OCI-LY7 (cell line): Measurements from ENCODE around the gene GLB1L2. TPM values are rescaled to one million over a fixed set of nuclear protein-coding genes. Genes with fewer than 3 reads are reported as not detected.

Source experiments
- BruUV-seq: library from RNA; stranded (reverse); fragments of 400-500 nt; replicated peaks from 2 replicates; lab custom pipeline; 2021; lab: Mats Ljungman, UMichigan
- CTCF ChIA-PET: fragments of 300-600 bp; sonication (Branson Sonifier 250); formaldehyde crosslinking; loops from one replicate; lab custom pipeline; 2022; ENCODE audit warnings: antibody characterized with exemption; ENCODE audit not compliant: unreplicated experiment; lab: Charles Lee
- POLR2A ChIA-PET: fragments of 300-600 bp; sonication (Branson Sonifier 250); formaldehyde crosslinking; loops from one replicate; lab custom pipeline; 2022; ENCODE audit warnings: antibody characterized with exemption; lab: Charles Lee
- DNase-seq: peaks from one replicate; pipeline ENCODE4 v3.0.0-alpha.2; 2015; ENCODE audit warnings: low spot score
- H2AFZ ChIP-seq: fragments of 200-600 bp; sonication (generic), shearing (Covaris generic); 2 replicates; pipeline ENCODE4 v1.6.1; 2014; ENCODE audit warnings: mild to moderate bottlenecking, antibody characterized with exemption, low read length, moderate library complexity
- H3K27ac ChIP-seq: fragments of 200-600 bp; sonication (generic); 2 replicates; pipeline ENCODE4 v1.5.1; 2014; ENCODE audit warnings: mixed run types, low read depth, mild to moderate bottlenecking, moderate library complexity, low read length, inconsistent platforms; ENCODE audit not compliant: poor library complexity, severe bottlenecking
- H3K36me3 ChIP-seq: fragments of 200-600 bp; sonication (generic); 2 replicates; pipeline ENCODE4 v1.6.1; 2014; ENCODE audit warnings: mild to moderate bottlenecking, antibody characterized with exemption, low read length, moderate library complexity, mixed read lengths; ENCODE audit not compliant: insufficient read depth
- H3K4me1 ChIP-seq: fragments of 200-600 bp; sonication (generic); 2 replicates; pipeline ENCODE4 v1.5.1; 2014; ENCODE audit warnings: mild to moderate bottlenecking, low read length; ENCODE audit not compliant: insufficient read depth, poor library complexity, severe bottlenecking
- H3K4me2 ChIP-seq: fragments of 200-600 bp; sonication (generic); 2 replicates; pipeline ENCODE4 v1.6.1; 2014; ENCODE audit warnings: mild to moderate bottlenecking, low read length
- H3K4me3 ChIP-seq: fragments of 200-600 bp; sonication (generic); 2 replicates; pipeline ENCODE4 v1.5.1; 2014; ENCODE audit warnings: mild to moderate bottlenecking, low read depth, low read length; ENCODE audit not compliant: poor library complexity, severe bottlenecking
- H3K79me2 ChIP-seq: fragments of 200-600 bp; sonication (generic); 2 replicates; pipeline ENCODE4 v1.6.1; 2016; ENCODE audit warnings: low read depth, mild to moderate bottlenecking, low read length, moderate library complexity, mixed read lengths; ENCODE audit not compliant: insufficient read depth
- H3K9me2 ChIP-seq: fragments of 200-600 bp; sonication (generic); 2 replicates; pipeline ENCODE4 v1.6.1; 2016; ENCODE audit warnings: mild to moderate bottlenecking, low read length, mixed read lengths; ENCODE audit not compliant: insufficient read depth
- H3K9me3 ChIP-seq: fragments of 200-600 bp; sonication (generic); 2 replicates; pipeline ENCODE4 v1.6.1; 2014; ENCODE audit warnings: mild to moderate bottlenecking, mixed run types, low read length, mixed read lengths
- H4K20me1 ChIP-seq: fragments of 200-600 bp; sonication (generic); 2 replicates; pipeline ENCODE4 v1.6.1; 2014; ENCODE audit warnings: mild to moderate bottlenecking, antibody characterized with exemption, low read length, moderate library complexity, mixed read lengths; ENCODE audit not compliant: insufficient read depth
- CTCF ChIP-seq: fragments of 200-600 bp; sonication (generic); conservative IDR thresholded peaks from 2 replicates; pipeline ENCODE4 v1.5.1; 2014; ENCODE audit warnings: mild to moderate bottlenecking, antibody characterized with exemption, low read length, moderate library complexity, mixed read lengths
- EZH2phosphoT487 ChIP-seq: fragments of 200-600 bp; sonication (generic); IDR thresholded peaks from 2 replicates; pipeline ENCODE4 v1.6.1; 2018; ENCODE audit warnings: low read depth, borderline replicate concordance, mild to moderate bottlenecking, mixed run types, antibody characterized with exemption, low read length, moderate library complexity, mixed read lengths
- intact Hi-C: fragments of 100-400 bp; cut with micrococcal nuclease; formaldehyde crosslinking; loops from one replicate; pipeline ENCODE4 v1.10.0; 2022; ENCODE audit not compliant: unreplicated experiment
- total RNA-seq, 2 experiments: library from RNA; depleted of rRNA in 1 of 2; stranded (reverse); fragments of >200 nt in 1 of 2; shearing (Covaris generic) in 1 of 2; gene quantifications; 2 replicates each; pipeline ENCODE4 v1.2.3, GENCODE V29; 2014 to 2022

Gene GLB1L2
- total RNA-seq, 2 experiments from 2014 or later = not detected

DNA sequence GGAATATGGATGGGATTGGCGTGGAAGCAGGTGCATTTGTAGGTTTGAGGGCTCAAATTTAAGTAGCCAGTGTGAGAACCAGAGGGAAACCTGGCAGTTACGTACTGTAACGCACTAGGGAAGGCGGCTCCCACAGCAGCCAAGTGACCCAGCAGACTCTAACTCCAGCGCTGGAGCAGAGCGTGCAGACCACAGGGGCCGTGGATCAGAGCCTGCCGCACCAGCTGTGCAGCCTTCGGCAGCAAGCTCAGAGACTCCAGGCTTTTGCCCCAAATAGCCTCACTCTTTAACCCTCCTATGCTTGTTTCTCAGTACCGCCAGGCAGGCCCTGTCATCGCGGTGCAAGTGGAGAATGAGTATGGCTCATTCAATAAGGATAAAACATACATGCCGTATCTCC is 43.3 kb upstream of the GLB1L2 start:
- intact Hi-C loops = no loop called here
- ChIA-PET POLR2A (no interaction called here), CTCF (no interaction called here)
- Histone ChIP-seq H3K27ac (no peak overlapping the region), H3K36me3 (no peaks in the 10 kb centered on the region), H4K20me1 (no peaks in the 10 kb centered on the region), H3K9me2 (no peaks in the 10 kb centered on the region), H3K4me3 (no peak overlapping the region), H2AFZ (no peak overlapping the region), H3K4me2 (no peak overlapping the region), H3K4me1 (no peaks in the 10 kb centered on the region), H3K79me2 (no peaks in the 10 kb centered on the region), H3K9me3 (no peaks in the 10 kb centered on the region)
- TF ChIP-seq EZH2phosphoT487 (no peak), CTCF (no peak)
- no peak for DNase-seq
- no TSS peak for BruUV-seq

- BruUV-seq = no TSS peak
- intact Hi-C loops = no loop called here
- Histone ChIP-seq H3K4me1 (no peaks in the 10 kb centered on the region), H3K36me3 (no peaks in the 10 kb centered on the region), H3K27ac (no peak overlapping the region), H4K20me1 (no peaks in the 10 kb centered on the region), H3K4me2 (no peak overlapping the region), H2AFZ (no peak overlapping the region), H3K9me2 (no peaks in the 10 kb centered on the region), H3K79me2 (no peaks in the 10 kb centered on the region), H3K9me3 (no peaks in the 10 kb centered on the region), H3K4me3 (no peak overlapping the region)
- no peak for DNase-seq
- POLR2A ChIA-PET = no interaction called here
- CTCF ChIA-PET = no interaction called here
- TF ChIP-seq CTCF (no peak), EZH2phosphoT487 (no peak)
Measured at GRCh38 chr11:134289167-134289566, 42.6 kb upstream of the GLB1L2 start.

- no peak overlapping the region for H3K4me3 ChIP-seq
- no TSS peak for BruUV-seq
- no peaks in the 10 kb centered on the region for H3K79me2 ChIP-seq
- no peaks in the 10 kb centered on the region for H3K36me3 ChIP-seq
- intact Hi-C loops = no loop called here
- CTCF ChIA-PET = no interaction called here
- H3K4me1 ChIP-seq = no peaks in the 10 kb centered on the region
- DNase-seq = no peak
- TF ChIP-seq EZH2phosphoT487 (no peak), CTCF (no peak)
- no peak overlapping the region for H3K27ac ChIP-seq
- no peaks in the 10 kb centered on the region for H3K9me3 ChIP-seq
- no peaks in the 10 kb centered on the region for H4K20me1 ChIP-seq
- H3K4me2 ChIP-seq = no peak overlapping the region
- no peak overlapping the region for H2AFZ ChIP-seq
- H3K9me2 ChIP-seq = no peaks in the 10 kb centered on the region
- POLR2A ChIA-PET = interaction anchor here (0.7 kb wide), 1 partner anchor 1178 kb away, joined by 4 read pairs; no protein-coding TSS in a partner anchor
Measured at GRCh38 chr11:134289789-134290188, 42.0 kb upstream of the GLB1L2 start.
